ENCODE results near the gene IFNA6. TPM values are rescaled to one million over a fixed set of nuclear protein-coding genes. Genes with fewer than 3 reads are reported as not detected.

IFNA6 gene
- total and polyA plus RNA-seq, 2 of the 8 experiments (the other 6 are each of a cell fraction or from before 2014, with no cell fraction given) = not detected

DNA sequence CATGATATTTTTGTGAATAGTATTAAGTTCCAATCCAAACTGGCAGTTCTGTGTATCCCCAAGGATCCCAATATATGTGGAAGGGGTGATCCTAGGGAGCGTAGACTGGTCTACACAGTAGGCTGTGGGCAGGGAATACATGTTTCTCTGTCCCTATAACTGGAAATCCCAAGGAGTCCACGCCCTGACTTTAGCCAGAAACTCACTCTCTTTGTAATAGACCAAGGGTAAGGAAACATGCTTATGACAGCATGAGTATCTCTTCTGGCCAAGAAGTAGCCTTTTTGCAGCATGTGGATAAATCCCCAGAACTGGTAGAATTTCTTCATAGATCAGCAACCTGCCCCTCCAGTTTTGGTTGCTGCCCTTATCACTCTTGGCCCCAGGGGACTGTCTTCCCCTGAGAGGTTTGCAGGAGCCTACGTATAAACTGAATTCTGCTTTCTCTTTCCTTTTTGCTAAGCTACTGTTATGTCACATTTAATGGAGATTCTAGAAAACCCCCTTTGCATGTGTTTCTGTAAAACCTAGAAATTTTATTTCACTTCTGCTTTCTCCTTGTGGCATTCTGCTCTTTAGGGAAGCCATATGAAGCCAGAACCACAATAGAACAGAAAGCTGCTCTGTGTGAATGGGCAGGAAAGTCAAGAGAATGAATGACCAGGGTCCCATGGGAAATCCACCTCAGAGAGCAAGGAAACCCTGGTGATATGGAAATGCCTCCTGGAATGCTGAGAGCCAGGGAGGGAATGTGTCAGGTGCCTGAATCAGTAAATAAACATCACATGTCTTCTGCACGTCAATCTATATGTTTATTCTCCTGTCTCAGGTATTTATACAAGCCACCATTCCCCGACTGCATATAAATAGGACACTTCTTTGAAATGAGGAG is 31.0 kb upstream of the IFNA6 start:
- Histone ChIP-seq H3K14ac (ENCODE audit: insufficient read length) (no peak overlapping the region), H3K18ac (ENCODE audit: extremely low read depth, low read length) (no peak overlapping the region), H2BK120ac (replicated peaks; ENCODE audit: low read depth, low read length) (no peak overlapping the region), H3K27ac (ENCODE audit: low read depth, low read length) (no peak overlapping the region), H3K4ac (replicated peaks; ENCODE audit: insufficient read length, low read depth, low read length) (no peak overlapping the region), H3K9ac (replicated peaks in 1 of 4; ENCODE audit: extremely low read depth in 1 of 4, low read depth in 3 of 4, low read length in 3 of 4) (no peak overlapping the region), H3K79me2 (ENCODE audit: control insufficient read depth in 1 of 2, insufficient read depth in 2 of 2, low read length in 2 of 2) (no peaks in the 10 kb centered on the region), H4K20me1 (replicated peaks in 1 of 2; ENCODE audit: control insufficient read depth in 1 of 2, insufficient read depth in 2 of 2, low read length in 2 of 2) (no peaks in the 10 kb centered on the region), H2BK15ac (ENCODE audit: low read length) (no peak overlapping the region), H4K91ac (replicated peaks; ENCODE audit: insufficient read length, low read length) (no peak overlapping the region), H3K23me2 (ENCODE audit: low read depth, low read length) (no peaks in the 10 kb centered on the region), H2BK5ac (ENCODE audit: low read depth, low read length) (no peak overlapping the region), H3K56ac (replicated peaks; ENCODE audit: insufficient read length, low read depth, low read length) (no peak overlapping the region), H3K36me3 (ENCODE audit: control insufficient read depth in 2 of 4, insufficient read depth in 4 of 4, low read length in 3 of 4) (no peaks in the 10 kb centered on the region), H3K9me3 (ENCODE audit: insufficient read depth in 2 of 2, low read depth in 1 of 2, low read length in 1 of 2) (no peaks in the 10 kb centered on the region), H2AK5ac (ENCODE audit: low read depth, low read length) (no peak overlapping the region), H3K23ac (ENCODE audit: insufficient read length) (no peak overlapping the region), H4K5ac (ENCODE audit: insufficient read length, low read depth, low read length) (no peak overlapping the region), H3K4me2 (ENCODE audit: insufficient read depth in 1 of 2, low read depth in 2 of 2, low read length in 2 of 2) (peak overlapping the region; percentile 12 to 22; a peak in 1 of 4 replicates), H3K79me1 (ENCODE audit: low read depth, low read length) (no peaks in the 10 kb centered on the region), H2AFZ (ENCODE audit: low read length) (no peak overlapping the region), H2BK12ac (ENCODE audit: low read depth, low read length) (no peak overlapping the region; the same call in 1 of the 2 replicates), H3K4me3 (ENCODE audit: extremely low read depth in 1 of 4, insufficient read depth in 2 of 4, low read depth in 3 of 4, low read length in 4 of 4) (no peak overlapping the region), H4K8ac (ENCODE audit: extremely low read depth, insufficient read depth, low read length) (no peak overlapping the region), H3K4me1 (replicated peaks in 1 of 4; ENCODE audit: control insufficient read depth in 3 of 4, insufficient read depth in 4 of 4, low read length in 3 of 4) (peaks cover 3 to 9% (median 5%) of the 10 kb centered on the region in 4 experiments; a peak in 4 of 7 replicates), H3K27me3 (replicated peaks in 1 of 4; ENCODE audit: control insufficient read depth in 3 of 4, extremely low read depth in 1 of 4, insufficient read depth in 3 of 4, low read length in 3 of 4) (no peaks in the 10 kb centered on the region), H2BK20ac (ENCODE audit: low read length) (no peak overlapping the region)
- POLR2A ChIA-PET (ENCODE audit: partially characterized antibody) = no interaction called here
- WGBS, 2 experiments (ENCODE audit: extremely low coverage in 1 of 2, insufficient coverage in 1 of 2, insufficient read length in 1 of 2, insufficient replicate concordance in 2 of 2, low coverage in 1 of 2, low lambda C conversion rate in 2 of 2, missing lambda C conversion rate in 1 of 2) = 69% methylated on average over 5 of the region's 5 CpGs; no CpG with 5 or more reads in 1 of the 2 experiments
- CTCF ChIA-PET (ENCODE audit: partially characterized antibody) = interaction anchor here (0.7 to 1.9 kb wide), 2 partner anchors 10 to 13 kb away, joined by 6 read pairs; no protein-coding TSS in a partner anchor
- DNase-seq (ENCODE audit: low read depth in 1 of 2, low spot score in 2 of 2) (no peak), FAIRE-seq (peak; percentile 52)
- no peak for TF ChIP-seq CEBPB (IDR thresholded peaks at IDR 0.05; ENCODE audit: low read depth, low read length)
- TF ChIP-seq, protein P1, sequence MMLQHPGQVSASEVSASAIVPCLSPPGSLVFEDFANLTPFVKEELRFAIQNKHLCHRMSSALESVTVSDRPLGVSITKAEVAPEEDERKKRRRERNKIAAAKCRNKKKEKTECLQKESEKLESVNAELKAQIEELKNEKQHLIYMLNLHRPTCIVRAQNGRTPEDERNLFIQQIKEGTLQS (IDR thresholded peaks at IDR 0.05; ENCODE audit: insufficient read depth, low read depth, low read length) = no peak
- TF ChIP-seq USF2 (IDR thresholded peaks at IDR 0.05; ENCODE audit: low read length) = no peak
- TF ChIP-seq CBX8 (IDR thresholded peaks at IDR 0.05; ENCODE audit: borderline replicate concordance, low read depth, low read length) = no peak
- TF ChIP-seq TEAD4 (IDR thresholded peaks at IDR 0.05; ENCODE audit: low read depth, low read length) = peak; percentile 79

All from H1 (cell line).